GM19099 (cell line): ENCODE data around the gene PER2.
A peak's percentile ranks its signal among the peaks of the same experiment; 100 is the strongest.

Experiments used
- POLR2A ChIP-seq: IDR thresholded peaks from 3 replicates; pipeline ENCODE4 v1.6.1; 2011; ENCODE audit warnings: low read depth; ENCODE audit not compliant: insufficient read length; ENCODE audit errors: extremely low read depth

The PER2 gene

DNA sequence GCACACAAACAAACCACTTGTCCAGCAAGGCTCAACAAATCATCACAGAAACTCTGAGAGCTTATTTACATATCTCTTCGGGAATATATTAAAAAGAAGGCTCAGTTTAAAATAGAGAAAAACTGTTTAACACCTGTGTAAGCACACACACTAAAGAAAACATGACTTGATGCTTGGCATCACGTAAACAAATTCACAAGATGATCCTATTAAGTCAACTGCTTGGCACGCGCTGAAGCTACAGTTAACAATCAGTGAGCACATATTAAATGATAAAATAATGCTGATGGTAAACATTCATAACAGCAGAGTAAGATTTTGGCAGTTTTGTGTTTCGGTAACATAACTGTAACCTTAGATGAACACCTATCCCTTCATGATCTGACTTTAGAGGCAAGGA lies 44.3 kb downstream of the PER2 start:
- no peak for TF ChIP-seq POLR2A

DNA sequence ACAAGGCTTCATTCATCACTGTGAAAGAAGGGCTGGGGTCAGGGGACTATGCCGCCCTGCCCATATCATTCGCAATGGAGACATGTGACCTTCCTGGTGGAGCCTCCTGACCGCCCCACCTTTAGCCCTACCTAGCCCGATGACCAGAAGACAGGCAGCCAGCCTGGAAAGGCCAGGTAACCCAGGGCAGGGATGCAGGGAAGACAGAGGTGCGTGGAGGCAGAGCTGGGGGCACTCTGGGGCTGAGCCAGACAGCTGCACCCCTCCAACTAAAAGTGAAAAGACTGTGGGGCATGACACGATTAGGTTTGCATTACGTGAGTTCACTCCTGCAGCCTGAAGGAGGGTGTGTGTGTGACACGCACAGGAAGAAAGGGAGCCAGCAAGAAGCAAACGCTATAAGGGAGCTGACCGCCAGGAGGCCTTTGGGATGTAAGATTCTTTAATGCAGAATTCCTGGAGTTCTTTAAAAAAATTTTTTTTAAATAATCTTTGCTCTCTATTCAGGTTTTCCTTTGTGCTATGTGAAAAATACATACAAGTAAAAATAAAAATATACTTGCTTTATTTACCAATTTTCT lies 44.8 kb downstream of the PER2 start:
- TF ChIP-seq POLR2A = no peak

DNA sequence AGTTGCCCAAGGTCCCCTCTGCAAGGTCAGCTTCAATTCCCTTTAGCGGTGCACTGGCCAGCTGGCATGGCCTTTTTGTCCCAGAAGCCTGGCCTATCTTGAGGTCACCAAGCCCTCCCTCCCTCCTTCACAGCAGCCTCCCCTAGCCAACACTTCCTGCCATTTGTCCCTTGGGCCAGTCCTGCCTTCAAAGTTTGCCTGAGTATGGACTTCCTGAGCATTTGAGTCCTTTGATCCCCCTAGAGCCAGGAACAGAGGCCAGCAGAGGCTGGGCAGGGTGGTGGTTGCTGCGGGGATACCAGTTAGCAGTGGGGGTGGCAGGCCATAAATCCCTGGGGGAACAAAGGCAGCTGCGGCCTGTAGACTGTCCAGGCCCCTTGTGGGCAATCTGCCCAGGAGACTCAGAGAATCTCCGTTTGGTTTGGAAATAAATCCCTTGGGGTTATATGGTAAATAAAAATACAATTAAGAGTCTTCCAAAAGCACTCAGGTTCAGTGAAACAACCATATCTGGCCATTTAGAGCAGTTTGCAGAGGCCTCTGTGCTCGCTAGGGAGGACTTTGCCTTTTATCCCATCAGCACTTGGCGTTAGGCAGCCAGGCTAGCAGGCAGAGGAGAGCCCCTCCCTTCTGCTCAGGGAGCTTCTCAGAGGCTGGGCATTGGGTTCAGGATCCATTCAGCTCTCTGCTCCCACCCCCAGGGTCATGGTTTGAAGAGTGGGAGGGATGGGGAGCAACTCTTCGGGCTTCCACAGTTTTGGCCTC lies 45.5 kb downstream of the PER2 start:
- TF ChIP-seq POLR2A = no peak

DNA sequence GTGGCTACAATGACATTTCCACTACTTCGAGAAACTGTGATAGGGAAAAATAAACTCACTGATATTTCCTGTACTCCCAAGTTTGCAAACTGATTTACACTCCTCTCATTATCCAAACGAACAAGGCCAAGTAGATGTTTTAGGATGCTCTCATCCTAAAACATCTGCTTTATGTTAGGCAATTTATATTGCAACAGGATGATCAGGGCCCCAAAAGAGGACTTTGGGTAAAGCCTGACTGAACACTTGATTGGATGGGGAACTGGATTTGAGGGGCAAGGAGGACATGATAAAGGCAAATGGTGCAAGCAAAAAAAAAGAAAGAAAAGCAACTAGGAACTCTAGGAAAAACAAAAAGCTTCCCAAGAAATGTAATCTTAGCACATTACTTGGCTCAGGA lies 46.4 kb downstream of the PER2 start:
- no peak for TF ChIP-seq POLR2A

DNA sequence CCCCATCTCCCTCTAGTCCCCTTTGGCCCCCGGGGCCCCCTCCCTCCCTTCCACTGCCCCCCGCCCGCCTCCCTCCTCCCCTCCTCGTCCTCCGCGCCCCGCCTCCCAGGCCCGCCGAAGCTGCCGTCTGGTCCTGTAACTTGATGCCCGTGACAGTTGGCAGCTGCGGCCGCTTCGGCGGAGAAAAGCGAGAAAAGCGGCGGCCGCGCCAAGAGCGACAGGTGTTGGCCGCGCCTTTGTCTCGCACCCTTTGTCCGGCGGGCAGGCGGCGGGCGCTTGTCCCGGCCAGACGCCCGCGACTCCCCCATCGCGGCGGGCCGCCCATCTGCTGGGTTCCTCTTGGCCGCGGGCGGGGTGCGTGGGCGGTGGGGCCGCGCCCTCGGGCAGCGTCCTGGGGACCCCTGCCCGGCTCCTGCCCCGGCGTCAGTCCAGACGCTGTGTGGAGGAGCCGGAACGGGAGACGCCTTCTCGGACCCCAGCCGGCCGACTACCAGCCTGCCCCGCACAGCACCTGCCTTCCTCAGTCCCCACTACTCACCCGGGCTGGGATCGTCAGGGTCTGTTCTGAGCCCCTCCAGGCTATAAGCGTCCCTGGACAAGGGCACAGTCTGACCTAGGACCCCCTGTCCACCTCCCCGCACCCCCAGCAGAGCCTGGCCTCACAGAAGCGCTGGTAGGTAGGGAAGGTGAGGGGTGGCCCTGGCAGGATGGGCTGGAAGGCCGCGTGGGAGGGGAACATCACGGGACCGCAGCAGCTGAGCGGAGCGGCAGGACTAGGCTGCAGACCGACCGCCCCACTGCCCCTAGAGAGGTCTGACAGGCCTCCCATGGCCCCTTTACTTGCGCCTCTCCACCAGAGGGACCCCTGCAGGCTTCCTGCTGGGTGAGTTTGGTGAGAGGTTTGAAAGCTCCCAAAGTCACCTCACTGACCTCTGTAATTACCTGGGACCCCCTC lies 47.4 kb downstream of the PER2 start:
- TF ChIP-seq POLR2A = no peak

DNA sequence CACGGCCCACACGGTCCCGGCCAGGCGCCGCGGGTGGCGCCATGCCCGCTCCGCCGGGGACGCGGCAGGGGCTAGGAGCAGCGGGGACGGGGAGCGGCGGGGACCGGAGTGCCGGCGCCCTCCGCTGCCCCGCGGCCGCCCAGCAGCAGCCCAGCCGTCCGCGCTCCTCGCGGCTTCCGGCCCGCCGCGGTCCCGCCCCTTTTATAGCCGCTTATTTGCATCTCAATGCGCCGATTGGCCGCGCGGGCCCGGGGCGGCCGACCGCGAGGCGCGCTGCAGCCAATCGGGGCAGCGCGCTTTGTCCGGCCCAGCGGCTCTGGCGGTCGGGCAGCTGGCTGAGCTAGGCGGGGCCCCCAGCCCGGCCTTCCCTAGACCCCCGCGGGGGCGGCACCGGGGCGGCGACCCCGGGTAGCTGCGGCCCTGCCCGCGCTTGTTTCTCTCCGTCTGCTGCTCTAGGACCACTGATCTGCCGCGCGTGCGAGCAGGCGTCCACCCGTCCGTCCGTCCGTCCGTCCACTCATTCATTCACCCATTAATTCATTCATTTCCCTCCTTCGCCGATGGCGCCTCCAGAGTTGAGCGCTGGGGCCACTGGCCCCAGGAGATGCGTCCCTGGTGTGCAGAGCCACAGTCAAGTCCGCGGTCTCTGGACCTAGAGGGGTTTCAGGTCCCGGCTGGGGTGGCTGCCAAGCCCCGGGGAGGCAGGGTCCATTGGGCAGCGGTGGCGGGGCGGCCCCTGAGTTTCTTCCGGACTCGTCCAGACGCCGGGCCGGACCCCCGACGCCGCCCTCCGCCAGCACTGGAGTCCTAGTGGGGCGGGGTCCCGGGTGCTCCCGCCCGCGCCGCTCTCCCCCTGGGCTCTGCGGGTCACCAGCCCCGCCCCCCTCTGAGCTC lies 48.3 kb downstream of the PER2 start, which contains the start of gene HES6:
TSS of gene HES6 (minus strand) at position 176 of the 894 bp plus-strand sequence. CDS start at position 43, 133 bp downstream.
- peak; percentile 92 for TF ChIP-seq POLR2A

DNA sequence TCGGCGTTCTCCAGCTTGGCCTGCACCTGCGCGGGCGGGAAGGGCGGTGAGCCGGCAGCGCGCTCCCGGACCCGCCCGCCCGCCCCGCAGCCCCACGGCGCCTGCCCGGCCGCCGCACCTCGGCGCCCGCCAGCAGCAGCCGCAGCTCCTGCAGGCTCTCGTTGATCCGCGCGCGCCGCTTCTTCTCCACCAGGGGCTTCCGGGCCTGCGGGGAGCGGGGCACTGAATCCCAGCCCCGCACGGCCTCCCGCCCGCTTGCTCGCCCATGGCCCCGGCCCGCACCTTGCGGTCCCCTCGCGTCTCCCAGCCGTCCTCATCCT lies 48.9 kb downstream of the PER2 start:
- no peak for TF ChIP-seq POLR2A

DNA sequence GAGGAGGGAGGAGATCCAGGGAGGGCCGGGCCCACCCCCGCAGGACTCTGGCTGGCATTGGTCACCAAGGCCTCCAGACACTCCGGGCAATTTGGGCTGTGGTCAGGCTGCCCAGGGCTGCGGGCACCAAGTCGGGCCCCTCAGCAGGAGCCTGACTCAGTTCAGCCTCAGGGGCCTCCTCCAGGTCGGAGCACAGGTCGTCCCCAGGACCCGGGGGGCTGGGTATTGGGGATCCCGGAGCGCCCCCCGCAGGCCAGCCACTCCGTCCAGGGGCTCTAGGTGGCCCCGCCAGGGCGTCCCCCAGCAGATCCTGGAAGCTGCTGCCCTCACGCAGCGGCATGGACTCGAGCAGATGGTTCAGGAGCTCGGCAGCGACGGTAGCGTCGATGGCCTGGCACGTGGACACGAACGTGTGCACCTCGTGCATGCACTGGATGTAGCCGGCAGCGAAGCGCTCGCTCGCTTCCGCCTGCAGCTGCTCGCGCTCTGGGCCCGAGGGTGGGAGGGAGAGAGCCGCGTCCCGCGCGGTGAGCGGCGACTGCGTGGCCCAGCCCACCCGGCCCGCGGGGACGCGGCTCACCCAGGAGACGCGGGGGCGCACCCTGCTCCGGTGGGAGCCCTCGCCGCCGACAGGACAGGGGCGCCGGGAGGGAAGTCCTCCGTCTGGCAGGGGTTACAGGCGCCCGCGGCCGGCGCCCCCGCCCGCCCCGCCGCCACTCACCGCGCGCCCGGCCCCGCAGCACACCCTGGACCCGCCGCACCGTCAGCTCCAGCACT lies 49.5 kb downstream of the PER2 start:
- no peak for TF ChIP-seq POLR2A

DNA sequence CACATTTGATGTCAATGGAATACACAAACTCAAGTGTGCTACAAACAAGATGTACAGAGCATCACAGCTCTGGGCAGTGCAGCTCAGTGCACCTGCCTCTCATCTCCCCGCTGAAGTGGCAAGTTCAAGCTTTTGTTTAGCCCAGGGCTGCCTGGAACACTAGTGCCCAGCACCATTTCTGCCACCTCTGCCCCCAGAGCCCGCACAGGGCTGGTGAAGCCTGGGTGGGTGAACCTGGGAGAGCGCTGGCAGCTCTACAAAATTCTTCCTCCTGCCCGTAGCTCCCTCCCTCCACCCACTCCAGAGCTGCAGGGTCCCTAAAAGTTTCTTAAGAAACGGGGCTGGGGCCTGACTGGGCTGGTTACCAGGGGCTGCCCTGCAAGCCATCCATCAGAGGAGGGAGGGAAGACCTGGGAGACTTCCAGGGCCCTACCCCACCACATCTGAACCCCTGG lies 50.1 kb downstream of the PER2 start:
- no peak for TF ChIP-seq POLR2A

DNA sequence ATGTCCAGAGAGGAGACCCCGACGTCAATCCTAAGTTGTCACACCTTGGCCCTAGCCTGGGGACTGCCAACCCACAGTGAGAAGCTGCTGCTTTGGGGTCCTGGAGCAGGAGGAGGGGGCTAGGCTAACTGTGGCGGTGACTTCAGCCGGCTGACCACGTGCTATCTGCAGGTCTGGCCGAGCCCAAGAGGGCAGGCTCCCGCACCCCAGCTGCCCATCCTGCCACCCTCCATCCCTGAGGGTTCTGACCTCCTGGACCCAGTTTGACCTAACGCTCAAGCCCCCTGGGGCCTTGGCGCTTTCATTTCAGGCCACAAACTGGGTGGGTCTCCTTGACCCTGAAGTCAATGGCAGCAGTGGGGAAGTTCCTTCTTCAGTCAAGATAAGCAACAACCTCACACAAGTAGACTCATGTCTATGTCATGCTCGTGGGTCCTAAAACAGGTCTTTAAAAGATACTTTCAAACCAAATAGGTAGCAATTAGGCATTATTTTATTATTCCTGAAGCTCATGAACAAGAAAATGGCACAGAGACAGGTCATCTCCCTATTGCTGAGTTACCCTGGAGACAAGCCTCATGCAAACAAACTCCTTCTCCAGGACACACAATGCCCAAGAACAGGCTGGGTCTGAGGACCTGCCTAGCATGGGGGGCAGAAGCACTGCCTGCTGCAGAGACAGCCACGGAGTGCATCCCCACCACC lies 50.8 kb downstream of the PER2 start:
- no peak for TF ChIP-seq POLR2A

DNA sequence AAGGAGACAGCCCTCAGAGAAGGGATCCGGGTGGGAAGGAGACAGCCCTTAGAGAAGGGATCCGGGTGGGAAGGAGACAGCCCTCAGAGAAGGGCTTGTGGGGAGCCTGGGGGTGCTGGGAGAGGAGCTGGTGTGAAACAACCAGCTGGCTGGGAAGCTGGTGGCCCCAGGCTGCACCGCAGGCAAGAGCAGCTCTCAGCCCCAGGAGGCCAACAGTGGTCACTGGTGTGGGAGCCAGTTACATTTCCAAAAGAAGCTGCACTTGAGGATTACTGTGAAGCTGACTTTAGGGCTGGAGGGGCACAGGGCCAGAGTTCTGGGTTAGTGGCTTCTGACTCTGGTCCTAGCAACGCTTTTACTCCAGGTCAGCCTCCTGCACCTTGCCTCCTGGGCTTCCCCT lies 51.8 kb downstream of the PER2 start:
- no peak for TF ChIP-seq POLR2A

DNA sequence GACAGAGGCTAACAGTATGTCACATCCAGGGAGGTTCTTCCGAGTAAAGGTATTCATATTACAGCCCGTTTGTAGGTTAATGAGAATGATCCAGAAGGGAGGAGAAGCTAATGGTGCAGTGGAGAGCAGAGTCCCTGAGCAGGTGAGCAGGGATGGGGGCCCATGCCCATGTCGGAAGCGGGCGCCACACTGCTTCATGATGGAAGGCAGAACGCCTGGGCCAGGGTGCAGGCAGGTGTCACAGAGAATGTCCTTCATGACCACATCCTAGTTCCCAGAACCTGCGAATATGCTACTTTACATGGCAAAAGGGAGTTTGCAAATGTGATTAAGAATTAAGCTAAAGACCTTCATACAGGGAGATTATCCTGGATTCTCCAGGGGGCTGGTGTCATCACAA lies 52.6 kb downstream of the PER2 start:
- TF ChIP-seq POLR2A = no peak

DNA sequence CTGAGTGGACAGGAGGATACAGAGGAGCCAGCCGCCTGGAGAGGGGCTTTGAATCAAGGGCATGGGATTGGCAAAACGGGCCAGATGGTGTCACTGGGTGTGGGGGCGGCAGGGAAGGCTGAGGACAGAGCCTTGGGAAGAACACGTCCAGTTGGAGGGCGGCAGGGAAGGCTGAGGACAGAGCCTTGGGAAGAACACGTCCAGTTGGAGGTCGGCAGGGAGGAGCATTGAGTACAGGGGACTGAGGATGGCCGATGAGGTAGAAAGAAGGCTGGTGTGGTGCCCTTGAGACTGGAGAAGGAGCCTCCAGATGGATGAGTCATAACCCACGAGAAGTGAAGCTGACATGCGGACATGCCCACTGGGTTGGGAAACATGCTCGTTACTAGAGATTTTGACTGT lies 53.1 kb downstream of the PER2 start:
- TF ChIP-seq POLR2A = no peak
